ENCODE results near the gene TXNDC8.
"Not testable (repeated sequence)": the region's sequence is repeated elsewhere in the genome, so short reads cannot be mapped to it uniquely, and the experiment has no call there.

TXNDC8 gene

DNA sequence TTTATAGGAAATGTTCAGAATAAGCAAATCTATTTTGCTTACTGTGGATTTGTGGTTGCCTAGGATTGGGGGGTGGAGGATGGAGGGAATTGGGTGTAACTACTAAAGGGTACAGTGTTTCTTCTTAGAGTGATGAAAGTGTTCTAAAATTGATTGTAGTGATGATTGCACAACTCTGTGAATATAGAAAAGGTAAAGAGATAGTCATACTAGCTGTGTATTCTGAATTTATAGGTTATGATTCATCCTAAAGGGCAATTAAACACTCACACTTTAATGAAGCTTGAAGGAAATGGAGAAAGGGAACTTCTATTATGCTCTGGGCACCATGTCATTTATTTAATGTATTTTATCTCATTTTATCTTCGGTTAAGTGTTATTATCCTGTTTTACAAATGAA lies 9.9 kb downstream of the TXNDC8 start:
- DNase-seq (ENCODE audit: low read depth, low spot score), result no peak

DNA sequence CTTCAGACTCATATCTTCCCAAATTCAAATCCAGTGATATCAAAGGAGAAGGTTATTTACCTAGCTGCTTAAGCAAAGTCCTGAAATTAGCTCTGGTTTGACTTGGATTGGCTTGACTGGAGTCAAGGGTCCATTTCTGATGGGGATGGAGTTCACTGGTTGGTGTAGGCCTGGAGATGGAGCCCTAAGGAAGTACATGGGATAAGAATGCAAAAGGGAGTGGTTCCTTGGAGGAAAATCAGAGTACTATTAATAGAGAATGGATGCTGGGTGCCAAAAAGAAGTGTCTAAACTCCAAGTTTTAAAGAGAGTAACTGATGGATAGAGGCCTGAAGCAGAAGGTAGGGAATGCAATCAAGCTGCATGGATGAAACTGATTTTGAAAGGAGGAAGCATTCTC lies 13.8 kb downstream of the TXNDC8 start:
- no peak for DNase-seq (ENCODE audit: low read depth, low spot score)

DNA sequence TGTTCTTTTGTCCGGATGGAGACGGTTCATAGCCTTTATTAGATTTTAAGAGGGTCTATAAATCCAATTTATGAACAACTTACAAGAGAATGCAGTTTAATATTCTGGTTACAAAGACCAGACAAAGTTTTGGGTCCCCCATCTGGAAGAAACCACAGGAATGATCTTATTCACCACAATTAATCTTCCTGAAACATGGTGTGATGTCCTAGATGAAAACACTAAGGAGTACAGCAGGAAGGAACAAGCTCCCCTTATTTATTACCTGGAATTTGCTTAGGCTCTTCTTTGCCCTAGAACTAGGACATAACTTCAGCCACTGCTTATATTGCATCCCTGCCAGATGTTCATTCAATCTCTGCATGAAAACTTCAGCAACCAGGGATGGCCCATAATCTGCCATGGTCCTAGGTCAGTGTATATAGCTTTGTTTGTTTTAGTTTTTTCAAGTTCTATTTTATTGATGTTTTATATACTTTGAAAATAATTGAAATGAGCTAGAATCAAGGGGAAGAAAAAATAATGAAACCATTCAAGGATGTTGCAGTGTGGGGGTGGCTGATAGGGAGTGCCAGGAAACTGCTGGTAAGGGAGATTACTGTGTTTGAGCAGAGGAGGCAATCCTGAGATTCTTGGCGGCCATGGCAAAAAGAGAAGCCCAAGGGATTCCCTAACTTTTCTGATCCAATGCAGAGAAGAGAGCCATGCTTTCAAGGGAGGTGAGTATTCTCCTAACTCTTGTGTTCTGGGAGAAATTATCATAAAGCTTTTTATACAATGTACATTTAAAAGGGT lies 16.8 kb downstream of the TXNDC8 start:
- no peak for DNase-seq (ENCODE audit: low read depth, low spot score)

DNA sequence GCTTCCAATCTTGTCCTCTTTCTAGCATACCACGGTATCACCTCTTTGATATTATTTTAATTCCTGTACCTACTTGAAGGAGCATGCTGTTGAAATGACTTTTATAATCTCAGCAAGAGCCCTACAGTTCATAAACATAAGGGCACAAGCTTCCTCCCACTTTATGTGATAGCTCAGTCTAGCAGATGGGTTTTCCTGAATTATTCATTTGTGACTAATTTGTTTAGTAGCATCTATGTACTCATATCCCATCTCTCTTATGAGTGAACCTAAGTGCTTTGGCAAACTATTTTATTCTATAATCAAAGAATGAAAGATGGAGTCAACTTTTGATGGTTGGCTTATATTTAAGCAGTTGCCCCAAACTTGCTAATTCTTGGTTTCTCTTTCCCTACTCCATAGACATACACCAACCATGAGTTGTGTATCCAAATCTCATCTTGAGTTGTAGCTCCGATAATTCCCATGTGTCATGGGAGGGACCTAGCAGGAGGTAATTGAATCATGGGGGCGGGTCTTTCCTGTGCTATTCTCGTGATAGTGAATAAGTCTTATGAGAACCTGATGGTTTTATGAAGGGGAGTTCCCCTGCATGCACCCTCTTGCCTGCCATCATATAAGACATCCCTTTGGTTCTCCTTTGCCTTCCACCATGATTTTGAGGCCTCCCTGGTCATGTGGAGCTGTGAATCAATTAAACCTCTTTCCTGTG lies 17.7 kb downstream of the TXNDC8 start:
- no peak for DNase-seq (ENCODE audit: low read depth, low spot score)

DNA sequence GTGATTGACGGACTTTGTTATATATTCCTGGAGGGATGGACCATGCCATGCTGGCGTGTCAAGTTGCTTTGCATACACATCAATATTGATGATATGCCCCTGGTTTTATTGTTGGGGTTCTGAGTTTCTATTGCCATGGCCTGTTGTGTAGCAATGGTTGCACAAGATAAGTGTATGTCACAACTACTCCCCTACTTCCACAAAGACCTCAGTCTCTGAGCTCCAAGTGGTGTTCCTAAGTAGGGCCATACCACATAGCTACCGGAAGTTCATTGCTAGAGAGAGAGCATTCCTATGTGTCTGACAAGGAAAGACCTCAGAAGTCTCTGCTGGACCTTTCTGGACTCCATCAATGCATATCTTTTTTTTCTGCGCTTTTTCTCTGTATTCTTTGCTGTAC lies 19.8 kb downstream of the TXNDC8 start:
- DNase-seq (ENCODE audit: low read depth, low spot score), result no peak

DNA sequence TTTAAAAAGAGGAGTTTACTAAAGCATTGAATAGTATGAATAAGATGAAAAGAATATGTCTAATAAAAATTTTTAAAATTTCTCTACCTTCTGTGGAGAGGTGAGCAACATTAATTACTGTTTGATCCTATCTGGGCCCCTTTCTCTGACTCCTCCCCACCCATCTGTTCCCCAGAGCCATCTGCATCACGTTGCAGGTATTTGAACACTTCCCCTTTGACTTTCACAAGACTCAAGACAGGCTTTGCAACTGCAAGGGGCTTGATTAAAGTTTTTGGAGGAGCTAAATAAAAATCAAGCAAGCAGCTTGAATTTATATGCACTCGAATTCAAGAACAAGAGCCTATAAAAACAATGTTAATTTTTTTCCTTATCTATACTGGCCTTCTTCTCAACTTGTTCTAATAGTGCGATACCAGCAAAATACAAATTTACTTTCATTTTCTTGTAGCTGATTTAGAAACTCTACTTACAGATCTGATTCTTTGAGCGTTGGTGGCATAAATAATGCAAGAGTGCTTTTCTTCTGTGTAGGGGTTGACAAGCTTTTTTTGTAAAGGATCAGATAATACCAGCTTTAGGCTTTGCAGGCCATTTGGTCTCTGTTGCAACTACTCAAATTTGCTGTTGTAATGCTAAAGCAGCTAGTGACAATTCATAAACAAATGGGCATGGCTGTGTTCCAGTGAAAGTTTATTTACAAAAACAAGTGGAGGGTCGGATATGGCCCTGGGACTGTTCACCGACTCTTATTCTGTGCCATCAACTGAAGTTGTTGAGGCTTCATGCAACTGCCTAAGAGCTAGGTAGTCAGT lies 21.2 kb downstream of the TXNDC8 start:
- no peak for DNase-seq (ENCODE audit: low read depth, low spot score)

DNA sequence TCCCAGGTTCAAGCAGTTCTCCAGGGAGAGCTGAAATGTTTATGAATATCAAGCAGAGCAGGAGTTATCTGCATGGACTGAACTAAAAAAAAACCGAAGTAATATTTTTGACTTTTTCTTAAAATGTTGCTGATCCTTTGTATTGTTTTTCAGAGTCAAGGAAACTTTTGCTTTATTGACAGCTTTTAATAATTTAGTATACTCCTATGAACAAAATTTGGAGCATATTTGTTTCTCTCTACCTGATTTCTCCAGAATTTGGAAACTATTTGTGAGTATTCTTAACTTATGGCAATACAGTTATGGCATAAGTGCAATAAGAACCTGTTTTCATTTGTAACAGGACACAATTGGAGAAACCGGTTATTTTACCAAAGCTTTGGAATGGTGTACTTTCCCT lies 25.7 kb downstream of the TXNDC8 start:
- DNase-seq (ENCODE audit: low read depth, low spot score), result not testable (repeated sequence)

DNA sequence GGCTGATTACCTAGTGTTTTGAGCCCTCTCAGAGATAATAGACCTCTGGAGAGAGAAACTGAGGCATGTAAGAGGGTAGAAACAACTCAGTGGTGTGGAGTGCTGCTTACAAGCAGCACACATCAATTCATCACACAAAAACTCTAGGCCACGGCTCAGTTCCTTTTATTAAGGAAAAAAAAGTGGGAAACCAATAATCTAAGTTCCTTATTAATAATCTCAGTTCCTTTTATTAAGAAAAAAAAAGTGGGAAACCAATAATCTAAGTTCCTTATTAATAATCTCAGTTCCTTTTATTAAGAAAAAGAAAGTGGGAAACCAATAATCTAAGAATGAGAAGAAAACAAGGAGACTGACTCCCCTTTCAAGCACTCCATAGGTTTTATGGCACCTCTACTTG lies 28.0 kb downstream of the TXNDC8 start:
- no peak for DNase-seq (ENCODE audit: low read depth, low spot score)

DNA sequence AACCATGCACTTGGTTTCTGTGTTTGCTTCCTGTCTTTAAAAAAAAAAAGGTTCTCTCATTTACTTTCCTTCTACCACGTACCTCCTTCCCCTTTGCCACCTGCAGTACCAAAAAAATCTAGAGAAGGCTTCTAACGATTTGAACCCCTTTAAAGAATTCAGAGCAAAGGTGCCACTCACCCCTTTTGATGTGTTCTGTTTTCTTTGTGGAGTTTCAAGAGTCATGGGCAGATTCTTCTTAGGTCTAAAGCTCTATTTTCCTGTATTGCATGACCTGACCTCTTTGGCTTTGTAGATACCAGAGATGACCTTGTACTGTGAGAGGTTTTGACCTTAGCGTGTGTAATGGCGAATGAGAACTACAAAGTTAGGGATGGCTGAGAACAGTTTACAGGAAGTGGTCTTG lies 29.0 kb downstream of the TXNDC8 start:
- DNase-seq (ENCODE audit: low read depth, low spot score), result no peak

DNA sequence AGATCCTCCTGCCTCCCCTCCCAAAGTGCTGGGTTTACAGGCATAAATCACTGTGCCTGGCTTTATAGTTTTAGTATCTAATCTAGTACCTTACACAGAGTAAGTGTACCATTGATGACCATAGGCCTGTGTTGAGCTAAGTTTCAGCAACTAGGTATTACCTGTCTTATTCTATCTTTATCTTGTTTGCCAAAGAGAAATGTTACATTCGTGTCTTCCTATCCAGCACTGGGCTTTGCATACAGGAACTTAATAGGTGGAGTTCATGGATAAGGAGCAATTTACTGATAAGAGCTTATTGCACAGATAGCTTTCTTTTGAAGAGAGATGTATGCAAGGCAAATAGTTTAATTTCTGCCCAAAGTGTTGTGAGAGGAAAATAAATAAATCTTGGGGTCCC lies 30.5 kb downstream of the TXNDC8 start:
- no peak for DNase-seq (ENCODE audit: low read depth, low spot score)

DNA sequence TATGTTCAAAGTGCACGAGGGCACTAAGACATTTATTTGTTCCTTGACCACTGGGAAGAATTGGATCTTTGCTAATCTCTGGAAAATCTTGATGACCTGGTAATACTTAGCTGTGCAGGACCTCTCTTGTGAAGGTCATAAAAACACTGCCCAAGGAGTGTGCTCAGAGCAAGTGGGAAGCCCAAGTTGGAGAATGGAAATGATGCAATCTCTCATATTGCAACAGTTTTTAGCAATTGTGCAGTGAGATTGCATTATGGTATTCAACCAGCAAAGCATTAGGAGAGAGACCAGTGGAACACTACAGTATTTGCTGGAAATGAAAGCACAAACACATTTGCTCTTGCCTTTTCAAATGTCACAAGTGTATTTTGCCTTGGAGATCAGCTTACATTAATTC lies 34.5 kb downstream of the TXNDC8 start:
- no peak for DNase-seq (ENCODE audit: low read depth, low spot score)

DNA sequence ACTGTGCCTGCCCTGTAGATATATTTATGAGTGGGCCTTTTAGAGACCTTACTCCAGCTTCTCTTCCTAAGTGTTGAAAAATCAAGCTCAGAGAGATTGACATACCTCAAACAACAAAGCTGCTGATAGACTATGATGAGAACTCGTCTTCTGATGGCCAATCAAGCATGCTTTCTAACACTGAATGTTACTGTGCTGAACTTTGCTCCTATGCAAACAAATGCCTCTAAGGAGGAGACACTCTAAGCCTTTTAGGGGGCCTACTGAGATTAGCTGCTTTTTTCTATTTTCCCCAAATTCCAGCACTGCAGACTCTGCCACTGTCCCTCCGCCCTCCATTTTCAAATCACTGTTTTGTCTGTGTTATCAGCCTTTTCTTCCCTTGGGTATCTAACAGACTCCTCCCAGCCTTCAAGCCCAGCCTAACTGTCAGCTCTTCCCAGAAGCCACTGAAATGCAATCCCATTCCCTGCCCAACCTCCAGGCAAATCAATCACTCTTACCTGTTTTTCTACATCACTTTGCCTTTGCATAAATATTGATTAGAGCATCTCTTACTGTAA lies 39.5 kb downstream of the TXNDC8 start:
- no peak for DNase-seq (ENCODE audit: low read depth, low spot score)

DNA sequence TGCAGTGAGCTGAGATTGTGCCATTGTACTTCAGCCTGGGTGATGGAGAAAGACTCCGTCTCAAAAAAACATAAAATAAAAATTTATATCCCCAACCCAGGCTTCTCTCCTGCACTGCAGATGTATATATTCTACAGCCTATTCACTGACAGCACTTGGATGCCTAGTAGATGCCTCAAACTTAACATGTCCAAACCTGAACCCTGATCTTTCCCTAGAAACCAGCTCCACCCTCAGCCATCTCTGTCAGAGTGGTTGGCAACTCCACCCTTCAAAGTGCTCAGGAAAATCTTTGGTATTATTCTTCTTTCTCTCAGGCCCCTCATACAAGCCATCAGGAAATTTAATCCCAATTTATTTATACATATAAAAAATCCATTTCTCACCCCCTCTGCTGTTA lies 44.4 kb downstream of the TXNDC8 start:
- DNase-seq (ENCODE audit: low read depth, low spot score), result no peak

DNA sequence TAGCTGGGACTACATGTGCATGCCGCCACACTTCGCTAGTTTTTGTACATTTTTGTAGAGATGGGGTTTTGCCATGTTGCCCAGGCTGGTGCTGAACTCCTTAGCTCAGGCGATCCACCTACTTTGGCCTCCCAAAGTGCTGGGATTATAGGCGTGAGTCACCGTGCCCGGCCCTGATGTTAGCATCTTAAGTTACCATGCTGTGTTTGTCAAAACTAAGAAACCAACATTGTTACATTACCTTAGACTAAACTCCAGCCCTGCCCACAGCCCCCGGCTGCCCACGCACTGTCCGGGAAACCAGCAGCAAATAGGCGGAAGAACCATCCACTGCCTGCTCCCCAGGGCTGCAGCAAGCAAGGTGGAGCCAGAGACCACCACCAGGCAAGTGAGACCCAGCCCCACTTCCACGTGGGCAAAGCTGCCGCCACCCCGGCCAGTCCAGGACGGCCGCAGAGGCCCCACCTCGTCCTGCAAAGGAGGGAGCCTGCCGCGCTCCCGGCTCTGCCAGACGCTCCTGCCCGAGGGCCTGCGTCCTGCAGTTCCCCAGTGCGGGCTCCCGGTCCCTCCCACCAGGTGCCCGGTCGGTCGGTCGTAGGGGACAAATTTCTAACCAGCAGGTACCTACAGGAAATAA lies 45.6 kb downstream of the TXNDC8 start:
- DNase-seq (ENCODE audit: low read depth, low spot score), result no peak

DNA sequence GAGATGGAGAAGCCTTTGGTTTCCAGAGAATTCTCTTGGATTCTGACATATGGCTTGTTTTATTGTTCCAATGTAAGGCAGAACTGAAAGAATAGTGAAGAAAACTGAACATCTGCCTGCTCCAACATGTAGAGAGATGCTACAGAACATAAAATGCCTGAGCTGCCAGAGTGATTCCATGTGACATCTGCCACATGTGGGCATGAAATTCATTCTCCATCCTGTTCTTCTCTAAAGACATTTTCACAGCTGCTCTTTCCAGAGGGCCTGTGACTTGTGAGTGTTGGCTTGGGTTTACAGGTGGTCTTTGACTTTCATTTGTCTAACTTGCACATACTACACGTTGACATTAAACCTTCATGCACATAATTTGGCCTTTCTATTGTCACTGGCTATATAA lies 47.7 kb downstream of the TXNDC8 start:
- no peak for DNase-seq (ENCODE audit: low read depth, low spot score)

DNA sequence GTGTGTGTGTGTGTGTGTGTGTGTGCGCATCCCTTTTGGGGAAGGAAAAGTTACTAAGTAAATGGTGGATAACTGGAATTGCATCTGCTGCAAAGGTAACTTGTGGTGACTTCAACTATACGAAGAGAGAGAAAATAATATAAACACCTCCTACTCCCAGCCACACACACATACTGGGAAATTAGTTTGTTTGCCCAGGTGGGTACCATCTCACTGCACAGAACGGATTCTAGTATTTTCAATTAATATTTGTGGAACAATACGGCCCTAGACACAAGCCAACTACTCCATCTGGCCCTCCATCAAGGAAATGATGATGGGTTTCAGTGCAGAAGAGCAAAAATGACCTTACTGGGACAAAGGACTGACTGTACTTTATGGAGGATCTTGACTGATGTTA lies 49.2 kb downstream of the TXNDC8 start:
- DNase-seq (ENCODE audit: low read depth, low spot score), result no peak

DNA sequence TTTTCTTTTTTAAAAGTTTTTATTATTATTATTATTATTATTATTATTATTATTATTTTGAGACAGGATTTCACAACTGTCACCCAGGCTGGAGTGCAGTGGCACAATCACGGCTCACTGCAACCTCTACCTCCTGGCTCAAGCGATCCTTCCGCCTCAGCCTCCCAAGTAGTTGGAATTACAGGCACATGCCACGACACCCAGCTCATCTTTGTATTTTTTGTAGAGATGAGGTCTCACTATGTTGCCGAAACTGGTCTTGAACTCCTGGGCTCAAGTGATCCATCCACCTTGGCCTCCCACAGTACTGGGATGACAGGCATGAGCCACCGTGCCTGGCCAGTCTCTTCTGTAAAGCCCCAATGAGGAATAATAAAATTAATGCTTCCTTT lies 50.4 kb downstream of the TXNDC8 start:
- DNase-seq (ENCODE audit: low read depth, low spot score), result no peak

DNA sequence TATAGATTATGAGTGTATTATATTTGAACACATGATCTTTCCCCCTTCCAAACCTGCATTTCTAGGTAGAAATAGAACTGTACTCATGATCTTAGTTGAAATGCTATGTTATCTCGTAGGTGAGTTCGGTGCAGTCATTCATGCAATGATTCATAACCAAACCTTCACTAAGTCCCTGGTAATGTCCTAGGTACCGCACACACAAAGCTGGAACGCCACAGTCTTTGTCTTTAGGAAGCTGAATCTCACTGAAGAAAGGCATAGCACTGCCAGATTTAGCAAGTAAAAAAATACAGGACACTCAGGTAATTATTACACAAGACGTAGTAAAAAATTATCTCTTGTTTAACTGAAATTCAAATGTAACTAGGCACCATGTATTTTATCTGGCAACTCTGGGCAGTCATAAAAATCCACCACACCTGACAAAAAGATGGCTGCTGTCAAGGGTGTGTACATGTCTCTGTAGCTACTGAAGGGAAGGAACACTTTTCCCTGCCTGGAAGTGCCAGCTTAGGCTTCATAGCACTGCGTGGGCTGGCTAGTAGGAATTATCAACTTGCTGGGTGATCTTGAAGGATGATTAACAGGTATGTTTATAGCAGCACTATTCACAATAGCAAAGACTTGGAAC lies 53.3 kb downstream of the TXNDC8 start:
- no peak for DNase-seq (ENCODE audit: low read depth, low spot score)

DNA sequence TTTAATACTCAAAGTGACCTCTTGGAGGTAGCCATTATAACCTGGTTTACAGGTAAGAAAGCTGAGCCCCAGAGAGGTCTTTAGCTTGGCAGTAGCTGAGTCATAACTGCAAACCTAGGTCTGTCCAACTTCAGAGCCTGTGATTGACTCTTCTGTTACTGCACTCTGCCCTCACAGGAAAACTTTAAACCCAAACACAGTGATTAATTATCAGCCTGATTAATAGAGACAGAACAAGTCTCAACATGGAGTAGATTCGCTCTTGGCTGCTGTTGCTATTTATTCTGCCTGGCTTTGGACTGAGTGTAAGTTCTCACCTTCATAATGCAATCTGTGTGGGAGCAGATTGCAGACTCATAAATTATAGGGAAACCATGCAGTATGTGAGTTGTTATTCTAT lies 53.9 kb downstream of the TXNDC8 start:
- no peak for DNase-seq (ENCODE audit: low read depth, low spot score)

DNA sequence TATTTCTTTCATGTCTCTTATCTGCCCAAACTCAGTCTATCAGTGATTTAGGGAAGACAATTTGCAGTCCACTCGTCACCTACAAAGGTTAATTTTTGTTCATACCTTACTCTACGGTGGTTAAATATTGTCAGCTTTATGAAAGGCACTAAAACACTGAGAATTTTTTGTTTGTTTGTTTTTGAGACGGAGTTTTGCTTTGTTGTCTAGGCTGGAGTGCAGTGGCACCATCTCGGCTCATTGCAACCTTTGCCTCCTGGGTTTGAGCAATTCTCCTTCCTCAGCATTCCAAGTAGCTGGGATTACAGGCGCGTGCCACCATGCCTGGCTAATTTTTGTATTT lies 55.0 kb downstream of the TXNDC8 start:
- DNase-seq (ENCODE audit: low read depth, low spot score), result no peak

DNA sequence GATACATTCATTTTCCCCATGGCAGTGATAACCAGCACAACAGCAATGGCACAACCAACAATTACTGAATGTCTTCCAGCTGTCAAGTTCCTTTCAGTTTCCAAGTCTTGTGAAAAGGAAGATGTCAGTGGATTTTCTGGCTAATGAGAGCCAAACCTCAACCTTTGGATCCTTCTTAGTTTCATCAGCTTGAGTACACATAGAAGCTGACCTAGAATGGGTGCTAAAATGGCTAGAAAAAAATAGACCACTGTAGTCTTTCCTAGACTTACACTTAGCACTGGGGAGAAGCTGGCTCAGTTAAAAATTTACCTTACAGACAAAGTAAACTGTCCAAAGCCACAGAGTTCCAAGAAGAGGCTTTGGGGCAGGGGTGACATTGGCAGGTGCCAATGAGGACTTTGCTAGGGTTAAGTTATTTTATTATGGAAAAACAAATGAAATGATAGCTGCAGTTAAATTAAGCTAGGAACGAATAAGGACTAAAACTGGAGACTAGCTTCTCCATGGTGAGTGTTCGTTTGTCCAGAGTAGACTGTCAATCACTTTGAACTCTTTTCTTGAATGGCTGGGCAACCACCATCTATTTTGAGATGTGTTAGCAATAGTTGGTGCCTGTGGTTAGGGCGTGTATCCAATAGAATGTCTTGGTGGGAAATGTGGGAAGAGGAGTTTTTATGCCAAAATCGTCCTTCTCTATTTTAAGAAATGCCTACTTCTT lies 55.5 kb downstream of the TXNDC8 start:
- no peak for DNase-seq (ENCODE audit: low read depth, low spot score)

All from activated naive CD8-positive, alpha-beta T cell treated with anti-CD3 and anti-CD28 coated beads, Interleukin-2, amount 50 U/mL, for 16 hours (primary cell).